ENCODE data around the gene INHBB.

Gene INHBB

DNA sequence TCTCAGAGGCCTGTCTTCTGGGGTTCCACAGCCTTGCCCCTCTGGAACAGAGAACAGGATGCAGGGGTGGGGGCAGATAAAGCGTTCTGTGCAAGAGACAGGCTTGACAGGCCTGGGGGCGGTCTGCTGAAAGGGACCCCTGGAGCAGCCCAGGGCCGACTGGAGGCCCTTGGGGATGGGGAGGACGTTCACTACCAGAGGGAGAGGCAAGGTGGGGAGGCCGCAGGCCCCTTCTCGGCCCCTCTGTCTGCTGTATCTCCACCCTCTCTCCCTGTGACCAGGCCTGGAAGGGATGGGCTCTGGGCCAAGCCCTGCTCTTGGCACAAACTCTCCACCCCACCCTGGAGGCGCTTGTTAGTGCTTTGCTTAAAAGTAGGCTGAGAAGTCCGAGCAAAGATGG, 27.3 kb upstream of the INHBB start:
- no peak overlapping the region for H3K4me3 ChIP-seq (replicated peaks; ENCODE audit: insufficient read depth, low read length)
- TF ChIP-seq, protein P1, sequence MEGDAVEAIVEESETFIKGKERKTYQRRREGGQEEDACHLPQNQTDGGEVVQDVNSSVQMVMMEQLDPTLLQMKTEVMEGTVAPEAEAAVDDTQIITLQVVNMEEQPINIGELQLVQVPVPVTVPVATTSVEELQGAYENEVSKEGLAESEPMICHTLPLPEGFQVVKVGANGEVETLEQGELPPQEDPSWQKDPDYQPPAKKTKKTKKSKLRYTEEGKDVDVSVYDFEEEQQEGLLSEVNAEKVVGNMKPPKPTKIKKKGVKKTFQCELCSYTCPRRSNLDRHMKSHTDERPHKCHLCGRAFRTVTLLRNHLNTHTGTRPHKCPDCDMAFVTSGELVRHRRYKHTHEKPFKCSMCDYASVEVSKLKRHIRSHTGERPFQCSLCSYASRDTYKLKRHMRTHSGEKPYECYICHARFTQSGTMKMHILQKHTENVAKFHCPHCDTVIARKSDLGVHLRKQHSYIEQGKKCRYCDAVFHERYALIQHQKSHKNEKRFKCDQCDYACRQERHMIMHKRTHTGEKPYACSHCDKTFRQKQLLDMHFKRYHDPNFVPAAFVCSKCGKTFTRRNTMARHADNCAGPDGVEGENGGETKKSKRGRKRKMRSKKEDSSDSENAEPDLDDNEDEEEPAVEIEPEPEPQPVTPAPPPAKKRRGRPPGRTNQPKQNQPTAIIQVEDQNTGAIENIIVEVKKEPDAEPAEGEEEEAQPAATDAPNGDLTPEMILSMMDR (IDR thresholded peaks at IDR 0.05; ENCODE audit: insufficient read depth, low read length), result no peak
- TF ChIP-seq, protein P2, sequence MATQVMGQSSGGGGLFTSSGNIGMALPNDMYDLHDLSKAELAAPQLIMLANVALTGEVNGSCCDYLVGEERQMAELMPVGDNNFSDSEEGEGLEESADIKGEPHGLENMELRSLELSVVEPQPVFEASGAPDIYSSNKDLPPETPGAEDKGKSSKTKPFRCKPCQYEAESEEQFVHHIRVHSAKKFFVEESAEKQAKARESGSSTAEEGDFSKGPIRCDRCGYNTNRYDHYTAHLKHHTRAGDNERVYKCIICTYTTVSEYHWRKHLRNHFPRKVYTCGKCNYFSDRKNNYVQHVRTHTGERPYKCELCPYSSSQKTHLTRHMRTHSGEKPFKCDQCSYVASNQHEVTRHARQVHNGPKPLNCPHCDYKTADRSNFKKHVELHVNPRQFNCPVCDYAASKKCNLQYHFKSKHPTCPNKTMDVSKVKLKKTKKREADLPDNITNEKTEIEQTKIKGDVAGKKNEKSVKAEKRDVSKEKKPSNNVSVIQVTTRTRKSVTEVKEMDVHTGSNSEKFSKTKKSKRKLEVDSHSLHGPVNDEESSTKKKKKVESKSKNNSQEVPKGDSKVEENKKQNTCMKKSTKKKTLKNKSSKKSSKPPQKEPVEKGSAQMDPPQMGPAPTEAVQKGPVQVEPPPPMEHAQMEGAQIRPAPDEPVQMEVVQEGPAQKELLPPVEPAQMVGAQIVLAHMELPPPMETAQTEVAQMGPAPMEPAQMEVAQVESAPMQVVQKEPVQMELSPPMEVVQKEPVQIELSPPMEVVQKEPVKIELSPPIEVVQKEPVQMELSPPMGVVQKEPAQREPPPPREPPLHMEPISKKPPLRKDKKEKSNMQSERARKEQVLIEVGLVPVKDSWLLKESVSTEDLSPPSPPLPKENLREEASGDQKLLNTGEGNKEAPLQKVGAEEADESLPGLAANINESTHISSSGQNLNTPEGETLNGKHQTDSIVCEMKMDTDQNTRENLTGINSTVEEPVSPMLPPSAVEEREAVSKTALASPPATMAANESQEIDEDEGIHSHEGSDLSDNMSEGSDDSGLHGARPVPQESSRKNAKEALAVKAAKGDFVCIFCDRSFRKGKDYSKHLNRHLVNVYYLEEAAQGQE (IDR thresholded peaks at IDR 0.05; ENCODE audit: insufficient replicate concordance, low read depth), result no peak
- TF ChIP-seq SPI1 (IDR thresholded peaks at IDR 0.05; ENCODE audit: borderline replicate concordance, low read depth), result no peak
- TF ChIP-seq POLR2AphosphoS5 (IDR thresholded peaks at IDR 0.05; ENCODE audit: low read depth), result no peak
- TF ChIP-seq GABPA (IDR thresholded peaks at IDR 0.05; ENCODE audit: low read depth), result no peak
- H3K27ac ChIP-seq (replicated peaks), result no peak overlapping the region
- DNase-seq (ENCODE audit: low read depth in 1 of 2, low spot score in 1 of 2), result no peak
- no peaks in the 10 kb centered on the region for H3K27me3 ChIP-seq (ENCODE audit: insufficient read depth, poor library complexity, severe bottlenecking)

DNA sequence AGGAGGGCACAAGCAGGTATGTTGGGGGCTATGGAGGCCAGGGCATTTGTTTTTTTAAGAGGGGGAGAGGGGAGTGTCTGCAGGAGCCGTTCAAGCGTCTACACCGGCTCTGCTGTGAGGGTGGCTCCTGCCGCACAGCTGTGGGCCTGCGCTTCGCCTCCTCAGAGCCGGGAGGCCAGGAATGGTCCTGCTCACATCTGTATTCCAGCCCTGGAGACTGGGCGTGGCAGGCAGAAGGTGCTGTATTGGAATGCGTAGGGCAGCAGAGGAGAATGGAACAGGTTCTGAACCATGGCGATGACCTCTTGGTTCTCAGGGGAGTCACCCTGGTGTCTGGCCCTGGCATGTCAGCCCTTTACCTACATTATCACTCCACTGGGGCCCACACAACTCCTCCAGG, 26.8 kb upstream of the INHBB start:
- Histone ChIP-seq H3K27ac (replicated peaks) (no peak overlapping the region), H3K27me3 (ENCODE audit: insufficient read depth, poor library complexity, severe bottlenecking) (no peaks in the 10 kb centered on the region), H3K4me3 (replicated peaks; ENCODE audit: insufficient read depth, low read length) (no peak overlapping the region)
- TF ChIP-seq, protein P2 (IDR thresholded peaks at IDR 0.05; ENCODE audit: insufficient replicate concordance, low read depth), result no peak
- TF ChIP-seq, protein P1 (IDR thresholded peaks at IDR 0.05; ENCODE audit: insufficient read depth, low read length), result no peak
- no peak for TF ChIP-seq SPI1 (IDR thresholded peaks at IDR 0.05; ENCODE audit: borderline replicate concordance, low read depth)
- DNase-seq (ENCODE audit: low read depth in 1 of 2, low spot score in 1 of 2), result no peak

DNA sequence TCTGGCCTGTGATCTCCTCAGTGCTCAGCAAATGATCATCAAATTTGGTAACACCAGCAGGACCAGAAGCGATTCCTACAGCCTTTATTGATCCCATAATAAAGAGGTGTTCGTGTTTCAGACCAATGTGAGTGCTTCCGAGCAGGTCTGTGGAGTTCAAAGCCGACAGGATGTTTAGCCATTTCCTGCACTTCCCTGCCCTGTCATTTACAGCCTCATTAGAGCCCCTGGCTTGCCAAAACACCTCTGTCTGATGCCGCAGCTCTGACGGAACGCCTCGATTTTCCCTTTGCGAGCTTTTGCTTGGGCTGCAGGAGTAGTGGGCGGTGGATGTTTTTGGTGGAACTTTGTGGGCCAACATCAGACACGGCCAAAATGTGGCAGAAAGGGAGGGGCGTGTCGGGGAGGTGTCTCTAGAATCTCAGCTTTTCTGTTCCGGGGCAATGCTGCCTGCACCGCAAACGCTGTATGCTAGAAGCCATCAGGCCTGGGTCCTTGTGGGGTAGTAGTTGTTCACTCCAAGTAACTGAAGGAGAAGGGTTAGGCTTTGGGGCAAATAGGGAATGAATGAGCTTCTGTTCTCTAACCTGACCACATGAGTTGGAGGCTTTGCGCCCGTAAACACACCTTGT, 26.1 kb upstream of the INHBB start:
- TF ChIP-seq, protein P2 (IDR thresholded peaks at IDR 0.05; ENCODE audit: insufficient replicate concordance, low read depth), result no peak
- TF ChIP-seq POLR2AphosphoS5 (IDR thresholded peaks at IDR 0.05; ENCODE audit: low read depth) (no peak), GABPA (IDR thresholded peaks at IDR 0.05; ENCODE audit: low read depth) (no peak), SPI1 (IDR thresholded peaks at IDR 0.05; ENCODE audit: borderline replicate concordance, low read depth) (no peak)
- TF ChIP-seq, protein P1 (IDR thresholded peaks at IDR 0.05; ENCODE audit: insufficient read depth, low read length), result no peak

More for the DNA sequence above, 26.1 kb upstream of the INHBB start:
- Histone ChIP-seq H3K27me3 (ENCODE audit: insufficient read depth, poor library complexity, severe bottlenecking) (no peaks in the 10 kb centered on the region), H3K4me3 (replicated peaks; ENCODE audit: insufficient read depth, low read length) (no peak overlapping the region), H3K27ac (replicated peaks) (no peak overlapping the region)
- no peak for DNase-seq (ENCODE audit: low read depth in 1 of 2, low spot score in 1 of 2)
